ENCODE data around the gene OGT. TPM values are rescaled to one million over a fixed set of nuclear protein-coding genes. Genes with fewer than 3 reads are reported as not detected.
"Not testable (repeated sequence)": the region's sequence is repeated elsewhere in the genome, so short reads cannot be mapped to it uniquely, and the experiment has no call there.

The OGT gene
- total RNA-seq, 2 donors from 2014 or later, result 50.8 to 54.0 TPM

- no peaks in the 10 kb centered on the region for H3K4me1 ChIP-seq
- no peak for DNase-seq (ENCODE audit: low spot score)
- H3K27ac ChIP-seq, result no peak overlapping the region
- H3K27me3 ChIP-seq, result no peaks in the 10 kb centered on the region
- H3K9me3 ChIP-seq, result no peaks in the 10 kb centered on the region
- no peak overlapping the region for H3K4me3 ChIP-seq
- H3K36me3 ChIP-seq, result peaks cover 77% of the 10 kb centered on the region
- TF ChIP-seq CTCF (IDR thresholded peaks at IDR 0.05), result no peak
Measured at GRCh38 chrX:71609095-71609750, 76.3 kb downstream of the OGT start.

- H3K4me1 ChIP-seq; H3K4me3 ChIP-seq; H3K27me3 ChIP-seq; H3K27ac ChIP-seq; DNase-seq (ENCODE audit: low spot score); H3K9me3 ChIP-seq: not testable (repeated sequence)
- peaks cover 55% of the 10 kb centered on the region for H3K36me3 ChIP-seq
Measured at GRCh38 chrX:71611736-71612135, 78.8 kb downstream of the OGT start.

- DNase-seq (ENCODE audit: low spot score), result no peak
- TF ChIP-seq CTCF (IDR thresholded peaks at IDR 0.05), result no peak
- no peaks in the 10 kb centered on the region for H3K27me3 ChIP-seq
- no peak overlapping the region for H3K27ac ChIP-seq
- H3K36me3 ChIP-seq, result peaks cover 51% of the 10 kb centered on the region
- H3K4me3 ChIP-seq, result no peak overlapping the region
- H3K9me3 ChIP-seq, result no peaks in the 10 kb centered on the region
- no peaks in the 10 kb centered on the region for H3K4me1 ChIP-seq
Measured at GRCh38 chrX:71612256-71612655, 79.4 kb downstream of the OGT start.

GRCh38 chrX:71615056-71615455 lies 82.2 kb downstream of the OGT start:
- no peak overlapping the region for H3K27ac ChIP-seq
- DNase-seq (ENCODE audit: low spot score), result no peak
- TF ChIP-seq CTCF (IDR thresholded peaks at IDR 0.05), result no peak
- peaks cover 35% of the 10 kb centered on the region for H3K36me3 ChIP-seq
- H3K27me3 ChIP-seq, result no peaks in the 10 kb centered on the region
- H3K9me3 ChIP-seq, result no peaks in the 10 kb centered on the region
- H3K4me3 ChIP-seq, result no peak overlapping the region
- H3K4me1 ChIP-seq, result no peaks in the 10 kb centered on the region

GRCh38 chrX:71615954-71616353 lies 83.0 kb downstream of the OGT start:
- DNase-seq (ENCODE audit: low spot score), result no peak
- Histone ChIP-seq H3K27me3 (no peaks in the 10 kb centered on the region), H3K27ac (no peak overlapping the region), H3K36me3 (peaks cover 29% of the 10 kb centered on the region), H3K9me3 (no peaks in the 10 kb centered on the region), H3K4me3 (no peak overlapping the region), H3K4me1 (no peaks in the 10 kb centered on the region)
- TF ChIP-seq CTCF (IDR thresholded peaks at IDR 0.05), result no peak

GRCh38 chrX:71616672-71617529 lies 84.0 kb downstream of the OGT start:
- Histone ChIP-seq H3K27ac (no peak overlapping the region), H3K4me1 (peaks cover 0 to 1% of the 10 kb centered on the region in 2 donors), H3K4me3 (no peak overlapping the region), H3K36me3 (peaks cover 19% of the 10 kb centered on the region), H3K9me3 (no peaks in the 10 kb centered on the region), H3K27me3 (no peaks in the 10 kb centered on the region)
- DNase-seq (ENCODE audit: low spot score), result no peak
- TF ChIP-seq CTCF (IDR thresholded peaks at IDR 0.05), result no peak

Measured in right atrium auricular region (tissue), 2 donors.